K562 (cell line): ENCODE results near the gene PPP1R16B. TPM values are rescaled to one million over a fixed set of nuclear protein-coding genes. Genes with fewer than 3 reads are reported as not detected.
A peak's percentile ranks its signal among the peaks of the same experiment; 100 is the strongest.

ENCODE experiments used
- CSDE1 ChIP-seq, 2 experiments: fragments of 450-650 bp; IDR thresholded peaks; 2 replicates each; pipeline ENCODE4 v1.6.1; 2016; ENCODE audit warnings: mild to moderate bottlenecking in 1 of 2
- EGR1 ChIP-seq: fragments of 450-650 bp; conservative IDR thresholded peaks from 2 replicates; pipeline ENCODE4 v1.6.1; 2017; ENCODE audit warnings: mild to moderate bottlenecking
- ETV5 ChIP-seq: sonication (generic); formaldehyde crosslinking; IDR thresholded peaks from 2 replicates; pipeline ENCODE4 v1.4.0; 2020; ENCODE audit warnings: low read depth, mild to moderate bottlenecking, missing genetic modification reagents
- FOS ChIP-seq: IDR thresholded peaks from 3 replicates; pipeline ENCODE4 v1.6.1; 2011; ENCODE audit not compliant: insufficient read length; ENCODE audit errors: extremely low read depth
- NR3C1 ChIP-seq: sonication (generic); formaldehyde crosslinking; IDR thresholded peaks from 2 replicates; pipeline ENCODE4 v1.8.1; 2022; ENCODE audit warnings: missing genetic modification reagents
- SMARCB1 ChIP-seq: IDR thresholded peaks from 2 replicates; pipeline ENCODE4 v1.6.1; 2011; ENCODE audit warnings: improper control_type of control experiment, low read depth; ENCODE audit not compliant: insufficient read length
- SRSF9 ChIP-seq: fragments of 200-400 bp; formaldehyde crosslinking; IDR thresholded peaks from 2 replicates; pipeline ENCODE4 v1.6.1; 2017; ENCODE audit warnings: low read depth, low read length, borderline replicate concordance
- ZBTB17 ChIP-seq: fragments of 450-650 bp; formaldehyde crosslinking; IDR thresholded peaks from 2 replicates; pipeline ENCODE4 v1.4.0; 2020; ENCODE audit warnings: mild to moderate bottlenecking
- ZFP1 ChIP-seq: fragments of 450-650 bp; formaldehyde crosslinking; IDR thresholded peaks from 2 replicates; pipeline ENCODE4 v1.4.0; 2020; ENCODE audit warnings: mild to moderate bottlenecking, mixed read lengths
- ZNF23 ChIP-seq: fragments of 250-450 bp; sonication (Bioruptor Pico); IDR thresholded peaks from 2 replicates; pipeline ENCODE4 v1.4.0; 2020; ENCODE audit warnings: mild to moderate bottlenecking
- ZSCAN29 ChIP-seq: fragments of 450-650 bp; IDR thresholded peaks from 2 replicates; pipeline ENCODE4 v1.6.1; 2017
- polyA plus RNA-seq, 8 experiments: library from polyadenylated mRNA; depleted of rRNA in 4 of 8; stranded (reverse) in 5 of 8; unstranded in 3 of 8; fragments of >200 nt; fragmentation: Nextera tagmentation in 2 of 8; fragmentation: Illumina TruSeq in 1 of 8; extraction: Ambion mirVana in 2 of 8; extraction: Trizol in 1 of 8; gene quantifications; 2 replicates each; pipeline versions ENCODE4 v1.2.1 to v1.2.3, GENCODE V29; 2011 to 2014; ENCODE audit warnings: inconsistent platforms in 1 of 8, missing spikeins in 1 of 8
- total RNA-seq, 7 experiments: library from RNA; depleted of rRNA in 6 of 7; stranded (reverse); fragments of >200 nt in 6 of 7; fragmentation: Illumina TruSeq in 2 of 7; extraction: Trizol in 2 of 7; gene quantifications; 2 replicates each; pipeline versions ENCODE4 v1.2.1 to v1.2.3, GENCODE V29; 2011 to 2021; ENCODE audit warnings: low replicate concordance in 1 of 7
- TF ChIP-seq, protein P1 (sequence below): fragments of 150-350 bp; IDR thresholded peaks from 2 replicates; pipeline ENCODE4 v1.6.1; 2014; ENCODE audit warnings: low read depth, mild to moderate bottlenecking, low read length, borderline replicate concordance
- TF ChIP-seq, protein P2 (sequence below): fragments of 200-800 bp; sonication (Bioruptor generic); IDR thresholded peaks from 2 replicates; pipeline ENCODE4 v1.6.1; 2017; ENCODE audit warnings: missing genetic modification characterization, missing compliant biosample characterization
- TF ChIP-seq, protein P3 (sequence below): fragments of 450-650 bp; IDR thresholded peaks from 2 replicates; pipeline ENCODE4 v1.6.1; 2016; ENCODE audit warnings: antibody characterized with exemption
- TF ChIP-seq, protein P4 (sequence below): fragments of 450-650 bp; IDR thresholded peaks from one replicate; pipeline ENCODE4 v1.6.1; 2018; ENCODE audit warnings: mild to moderate bottlenecking, moderate library complexity; ENCODE audit not compliant: partially characterized antibody
- TF ChIP-seq, protein P5 (sequence below), 3 experiments: IDR thresholded peaks in 2 of 3; conservative IDR thresholded peaks in 1 of 3; 2 replicates each; pipeline ENCODE4 v1.5.1; 2011 to 2012; ENCODE audit warnings: low read length in 3 of 3, mild to moderate bottlenecking in 3 of 3, control low read depth in 2 of 3, improper control_type of control experiment in 1 of 3, inconsistent platforms in 1 of 3, low read depth in 1 of 3, mixed read lengths in 1 of 3, moderate library complexity in 1 of 3; ENCODE audit not compliant: insufficient read depth in 2 of 3
- TF ChIP-seq, protein P6 (sequence below), 2 experiments: fragments of 200-800 bp in 1 of 2; sonication (Bioruptor generic) in 1 of 2; sonication (generic) in 1 of 2; formaldehyde crosslinking in 1 of 2; IDR thresholded peaks in 1 of 2; conservative IDR thresholded peaks in 1 of 2; 2 replicates each; pipeline versions ENCODE4 v1.5.0 to v1.6.1; 2016 to 2020; ENCODE audit warnings: missing compliant biosample characterization in 1 of 2, missing genetic modification characterization in 1 of 2, missing genetic modification reagents in 1 of 2

The PPP1R16B gene
- total and polyA plus RNA-seq, 9 of the 15 experiments (the other 6 are each of a cell fraction or from before 2014, with no cell fraction given): 1.5 to 11.5 (median 6.8) TPM

DNA sequence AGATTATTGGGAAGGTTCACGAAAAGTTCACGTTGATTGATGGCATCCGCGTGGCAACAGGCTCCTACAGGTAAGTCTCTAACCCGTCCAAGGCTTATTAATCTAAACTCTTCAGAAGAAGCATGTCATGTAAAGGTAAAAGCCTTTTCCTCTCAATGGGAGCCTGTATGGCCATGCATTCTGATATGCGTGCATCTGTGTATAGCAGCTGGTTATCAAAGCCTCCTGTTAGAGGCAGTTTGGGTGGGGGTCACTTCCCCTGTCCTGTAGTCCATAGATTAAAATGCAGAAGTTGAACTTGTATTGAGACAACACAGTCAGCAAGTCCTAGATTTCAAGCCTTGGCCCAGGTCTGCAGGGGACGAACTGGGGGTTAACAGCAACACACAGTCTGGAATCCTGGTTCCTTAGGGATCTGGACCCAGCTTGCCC is 142.4 kb downstream of the PPP1R16B start (continued):
- TF ChIP-seq, protein P1, sequence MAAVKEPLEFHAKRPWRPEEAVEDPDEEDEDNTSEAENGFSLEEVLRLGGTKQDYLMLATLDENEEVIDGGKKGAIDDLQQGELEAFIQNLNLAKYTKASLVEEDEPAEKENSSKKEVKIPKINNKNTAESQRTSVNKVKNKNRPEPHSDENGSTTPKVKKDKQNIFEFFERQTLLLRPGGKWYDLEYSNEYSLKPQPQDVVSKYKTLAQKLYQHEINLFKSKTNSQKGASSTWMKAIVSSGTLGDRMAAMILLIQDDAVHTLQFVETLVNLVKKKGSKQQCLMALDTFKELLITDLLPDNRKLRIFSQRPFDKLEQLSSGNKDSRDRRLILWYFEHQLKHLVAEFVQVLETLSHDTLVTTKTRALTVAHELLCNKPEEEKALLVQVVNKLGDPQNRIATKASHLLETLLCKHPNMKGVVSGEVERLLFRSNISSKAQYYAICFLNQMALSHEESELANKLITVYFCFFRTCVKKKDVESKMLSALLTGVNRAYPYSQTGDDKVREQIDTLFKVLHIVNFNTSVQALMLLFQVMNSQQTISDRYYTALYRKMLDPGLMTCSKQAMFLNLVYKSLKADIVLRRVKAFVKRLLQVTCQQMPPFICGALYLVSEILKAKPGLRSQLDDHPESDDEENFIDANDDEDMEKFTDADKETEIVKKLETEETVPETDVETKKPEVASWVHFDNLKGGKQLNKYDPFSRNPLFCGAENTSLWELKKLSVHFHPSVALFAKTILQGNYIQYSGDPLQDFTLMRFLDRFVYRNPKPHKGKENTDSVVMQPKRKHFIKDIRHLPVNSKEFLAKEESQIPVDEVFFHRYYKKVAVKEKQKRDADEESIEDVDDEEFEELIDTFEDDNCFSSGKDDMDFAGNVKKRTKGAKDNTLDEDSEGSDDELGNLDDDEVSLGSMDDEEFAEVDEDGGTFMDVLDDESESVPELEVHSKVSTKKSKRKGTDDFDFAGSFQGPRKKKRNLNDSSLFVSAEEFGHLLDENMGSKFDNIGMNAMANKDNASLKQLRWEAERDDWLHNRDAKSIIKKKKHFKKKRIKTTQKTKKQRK: no peak
- TF ChIP-seq, protein P2, sequence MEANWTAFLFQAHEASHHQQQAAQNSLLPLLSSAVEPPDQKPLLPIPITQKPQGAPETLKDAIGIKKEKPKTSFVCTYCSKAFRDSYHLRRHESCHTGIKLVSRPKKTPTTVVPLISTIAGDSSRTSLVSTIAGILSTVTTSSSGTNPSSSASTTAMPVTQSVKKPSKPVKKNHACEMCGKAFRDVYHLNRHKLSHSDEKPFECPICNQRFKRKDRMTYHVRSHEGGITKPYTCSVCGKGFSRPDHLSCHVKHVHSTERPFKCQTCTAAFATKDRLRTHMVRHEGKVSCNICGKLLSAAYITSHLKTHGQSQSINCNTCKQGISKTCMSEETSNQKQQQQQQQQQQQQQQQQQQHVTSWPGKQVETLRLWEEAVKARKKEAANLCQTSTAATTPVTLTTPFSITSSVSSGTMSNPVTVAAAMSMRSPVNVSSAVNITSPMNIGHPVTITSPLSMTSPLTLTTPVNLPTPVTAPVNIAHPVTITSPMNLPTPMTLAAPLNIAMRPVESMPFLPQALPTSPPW (CRISPR knock-in tag): peak; percentile 87
- TF ChIP-seq CSDE1 (IDR thresholded peaks at IDR 0.05) (no peak), ZSCAN29 (no peak), SMARCB1 (no peak), NR3C1 (CRISPR knock-in tag) (no peak), ZBTB17 (peak; percentile 68; the same call in 1 of the 2 replicates), SRSF9 (no peak), ZNF23 (no peak), EGR1 (no peak), FOS (no peak), ZFP1 (no peak), ETV5 (CRISPR knock-in tag) (peak; percentile 94)
- TF ChIP-seq, protein P3, sequence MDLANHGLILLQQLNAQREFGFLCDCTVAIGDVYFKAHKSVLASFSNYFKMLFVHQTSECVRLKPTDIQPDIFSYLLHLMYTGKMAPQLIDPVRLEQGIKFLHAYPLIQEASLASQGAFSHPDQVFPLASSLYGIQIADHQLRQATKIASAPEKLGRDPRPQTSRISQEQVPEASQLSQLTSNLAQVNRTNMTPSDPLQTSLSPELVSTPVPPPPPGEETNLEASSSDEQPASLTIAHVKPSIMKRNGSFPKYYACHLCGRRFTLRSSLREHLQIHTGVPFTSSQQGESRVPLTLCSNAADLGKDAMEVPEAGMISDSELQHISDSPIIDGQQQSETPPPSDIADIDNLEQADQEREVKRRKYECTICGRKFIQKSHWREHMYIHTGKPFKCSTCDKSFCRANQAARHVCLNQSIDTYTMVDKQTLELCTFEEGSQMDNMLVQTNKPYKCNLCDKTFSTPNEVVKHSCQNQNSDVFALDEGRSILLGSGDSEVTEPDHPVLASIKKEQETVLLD: peak; percentile 66; the same call in 1 of the 2 replicates
- TF ChIP-seq, protein P4, sequence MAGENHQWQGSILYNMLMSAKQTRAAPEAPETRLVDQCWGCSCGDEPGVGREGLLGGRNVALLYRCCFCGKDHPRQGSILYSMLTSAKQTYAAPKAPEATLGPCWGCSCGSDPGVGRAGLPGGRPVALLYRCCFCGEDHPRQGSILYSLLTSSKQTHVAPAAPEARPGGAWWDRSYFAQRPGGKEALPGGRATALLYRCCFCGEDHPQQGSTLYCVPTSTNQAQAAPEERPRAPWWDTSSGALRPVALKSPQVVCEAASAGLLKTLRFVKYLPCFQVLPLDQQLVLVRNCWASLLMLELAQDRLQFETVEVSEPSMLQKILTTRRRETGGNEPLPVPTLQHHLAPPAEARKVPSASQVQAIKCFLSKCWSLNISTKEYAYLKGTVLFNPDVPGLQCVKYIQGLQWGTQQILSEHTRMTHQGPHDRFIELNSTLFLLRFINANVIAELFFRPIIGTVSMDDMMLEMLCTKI: no peak
- TF ChIP-seq, protein P5, sequence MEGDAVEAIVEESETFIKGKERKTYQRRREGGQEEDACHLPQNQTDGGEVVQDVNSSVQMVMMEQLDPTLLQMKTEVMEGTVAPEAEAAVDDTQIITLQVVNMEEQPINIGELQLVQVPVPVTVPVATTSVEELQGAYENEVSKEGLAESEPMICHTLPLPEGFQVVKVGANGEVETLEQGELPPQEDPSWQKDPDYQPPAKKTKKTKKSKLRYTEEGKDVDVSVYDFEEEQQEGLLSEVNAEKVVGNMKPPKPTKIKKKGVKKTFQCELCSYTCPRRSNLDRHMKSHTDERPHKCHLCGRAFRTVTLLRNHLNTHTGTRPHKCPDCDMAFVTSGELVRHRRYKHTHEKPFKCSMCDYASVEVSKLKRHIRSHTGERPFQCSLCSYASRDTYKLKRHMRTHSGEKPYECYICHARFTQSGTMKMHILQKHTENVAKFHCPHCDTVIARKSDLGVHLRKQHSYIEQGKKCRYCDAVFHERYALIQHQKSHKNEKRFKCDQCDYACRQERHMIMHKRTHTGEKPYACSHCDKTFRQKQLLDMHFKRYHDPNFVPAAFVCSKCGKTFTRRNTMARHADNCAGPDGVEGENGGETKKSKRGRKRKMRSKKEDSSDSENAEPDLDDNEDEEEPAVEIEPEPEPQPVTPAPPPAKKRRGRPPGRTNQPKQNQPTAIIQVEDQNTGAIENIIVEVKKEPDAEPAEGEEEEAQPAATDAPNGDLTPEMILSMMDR (IDR thresholded peaks at IDR 0.05 in 2 of 3, conservative IDR thresholded peaks at IDR 0.05 in 1 of 3; ENCODE audit: insufficient read depth in 2 of 3, low read depth in 1 of 3, low read length in 3 of 3): no peak
- TF ChIP-seq, protein P6, sequence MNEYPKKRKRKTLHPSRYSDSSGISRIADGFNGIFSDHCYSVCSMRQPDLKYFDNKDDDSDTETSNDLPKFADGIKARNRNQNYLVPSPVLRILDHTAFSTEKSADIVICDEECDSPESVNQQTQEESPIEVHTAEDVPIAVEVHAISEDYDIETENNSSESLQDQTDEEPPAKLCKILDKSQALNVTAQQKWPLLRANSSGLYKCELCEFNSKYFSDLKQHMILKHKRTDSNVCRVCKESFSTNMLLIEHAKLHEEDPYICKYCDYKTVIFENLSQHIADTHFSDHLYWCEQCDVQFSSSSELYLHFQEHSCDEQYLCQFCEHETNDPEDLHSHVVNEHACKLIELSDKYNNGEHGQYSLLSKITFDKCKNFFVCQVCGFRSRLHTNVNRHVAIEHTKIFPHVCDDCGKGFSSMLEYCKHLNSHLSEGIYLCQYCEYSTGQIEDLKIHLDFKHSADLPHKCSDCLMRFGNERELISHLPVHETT (CRISPR knock-in tag; conservative IDR thresholded peaks at IDR 0.05 in 1 of 2, IDR thresholded peaks at IDR 0.05 in 1 of 2): peak in 1 of 2 experiments; percentile 87; a peak in 2 of 4 replicates
